HG03280 (cell line): ENCODE data around the gene ITSN1.
"Not testable (repeated sequence)": the region's sequence is repeated elsewhere in the genome, so short reads cannot be mapped to it uniquely, and the experiment has no call there.

Experiments used
- ATAC-seq: cut with Tn5 transposase; IDR thresholded peaks from one replicate; pipeline ENCODE4 v1.9.1; 2021; ENCODE audit warnings: mild to moderate bottlenecking, moderate library complexity; ENCODE audit not compliant: unreplicated experiment

ITSN1 gene

GRCh38 chr21:33856893-33857527 lies 214.7 kb downstream of the ITSN1 start:
- no peak for ATAC-seq

GRCh38 chr21:33857846-33858666 lies 215.8 kb downstream of the ITSN1 start:
- no peak for ATAC-seq

- no peak for ATAC-seq
Measured at GRCh38 chr21:33858667-33859372, 216.5 kb downstream of the ITSN1 start.

GRCh38 chr21:33859373-33860102 lies 217.2 kb downstream of the ITSN1 start:
- no peak for ATAC-seq

GRCh38 chr21:33860332-33860879 lies 218.1 kb downstream of the ITSN1 start:
- ATAC-seq, result no peak

- no peak for ATAC-seq
Measured at GRCh38 chr21:33861125-33861524, 218.8 kb downstream of the ITSN1 start.

GRCh38 chr21:33863191-33863590 lies 220.9 kb downstream of the ITSN1 start:
- ATAC-seq, result not testable (repeated sequence)

- no peak for ATAC-seq
Measured at GRCh38 chr21:33864150-33864549, 221.8 kb downstream of the ITSN1 start.

GRCh38 chr21:33865176-33865575 lies 222.9 kb downstream of the ITSN1 start:
- ATAC-seq, result no peak

GRCh38 chr21:33865996-33866575 lies 223.8 kb downstream of the ITSN1 start:
- no peak for ATAC-seq

- ATAC-seq, result no peak
Measured at GRCh38 chr21:33866826-33867225, 224.5 kb downstream of the ITSN1 start.

GRCh38 chr21:33867868-33868267 lies 225.6 kb downstream of the ITSN1 start:
- ATAC-seq, result not testable (repeated sequence)

GRCh38 chr21:33869873-33870272 lies 227.6 kb downstream of the ITSN1 start:
- ATAC-seq, result no peak

- no peak for ATAC-seq
Measured at GRCh38 chr21:33870768-33871167, 228.5 kb downstream of the ITSN1 start.

GRCh38 chr21:33871171-33871570 lies 228.9 kb downstream of the ITSN1 start:
- ATAC-seq, result no peak

- no peak for ATAC-seq
Measured at GRCh38 chr21:33872881-33873515, 230.7 kb downstream of the ITSN1 start.

GRCh38 chr21:33874161-33874560 lies 231.9 kb downstream of the ITSN1 start:
- no peak for ATAC-seq

GRCh38 chr21:33875026-33875695 lies 232.9 kb downstream of the ITSN1 start:
- ATAC-seq, result no peak

GRCh38 chr21:33878824-33879223 lies 236.5 kb downstream of the ITSN1 start:
- ATAC-seq, result no peak
